ENCODE data around the gene BCORL1. TPM values are rescaled to one million over a fixed set of nuclear protein-coding genes. Genes with fewer than 3 reads are reported as not detected.
A peak's percentile ranks its signal among the peaks of the same experiment; 100 is the strongest.

BCORL1 gene
- total and polyA plus RNA-seq, 2 donors (not counting 1 experiment from before 2014, with no cell fraction given), result 1.9 to 14.3 TPM

DNA sequence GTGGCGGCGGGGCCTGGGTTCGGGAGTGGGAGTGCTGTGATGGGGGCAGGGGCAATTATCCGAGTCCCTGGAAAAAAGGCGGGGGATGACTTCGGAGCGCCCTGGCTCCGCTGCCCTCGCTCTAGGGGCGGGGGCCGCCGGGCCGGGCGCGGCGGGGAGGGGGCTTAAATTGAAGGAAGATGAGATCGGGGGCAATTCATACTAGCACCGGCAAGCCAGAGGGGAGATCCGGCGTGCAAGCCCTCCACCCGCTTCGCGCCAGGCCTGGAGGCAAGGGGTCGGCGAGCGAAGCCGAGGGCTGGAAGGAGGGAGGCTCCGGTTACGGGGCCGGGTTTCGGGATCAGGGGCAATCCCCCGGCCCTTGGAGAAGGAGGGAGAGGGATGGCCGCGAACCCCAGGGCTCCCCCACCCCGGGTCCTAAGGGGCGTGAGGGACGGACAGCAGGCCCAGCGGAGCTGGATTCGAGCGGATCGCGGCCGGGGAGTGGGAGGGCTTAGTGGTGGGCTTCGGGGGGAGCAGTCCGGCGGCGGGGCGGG is 1.2 kb downstream of the BCORL1 start:
- H3K9me3 ChIP-seq (ENCODE audit: control extremely low read depth in 1 of 3, control insufficient read depth in 2 of 3, insufficient read depth in 1 of 3, low read length in 2 of 3), result no peaks in the 10 kb centered on the region
- WGBS (ENCODE audit: insufficient coverage), result 3% methylated on average over 19 of the region's 48 CpGs
- peak overlapping the region; percentile 92 for H3K4me2 ChIP-seq (replicated peaks; ENCODE audit: low read depth, low read length, poor library complexity, severe bottlenecking)
- no peak overlapping the region for H3K9ac ChIP-seq (ENCODE audit: low read length)
- CTCF ChIA-PET, result no interaction called here
- H3K36me3 ChIP-seq (replicated peaks in 1 of 2; ENCODE audit: control extremely low read depth in 1 of 2, control insufficient read depth in 1 of 2, extremely low read depth in 1 of 2, insufficient read depth in 2 of 2, low read length in 1 of 2), result no peaks in the 10 kb centered on the region
- no peak overlapping the region for H3K4me3 Mint-ChIP-seq
- H3K27me3 ChIP-seq (replicated peaks in 1 of 4; ENCODE audit: control extremely low read depth in 1 of 4, control insufficient read depth in 3 of 4, insufficient read depth in 4 of 4, low read length in 3 of 4), result no peaks in the 10 kb centered on the region
- H4K20me1 ChIP-seq (ENCODE audit: control insufficient read depth, insufficient read depth, low read length, poor library complexity, severe bottlenecking), result no peaks in the 10 kb centered on the region
- peak; percentile 32 for DNase-seq
- no peaks in the 10 kb centered on the region for H3K9me3 Mint-ChIP-seq (ENCODE audit: insufficient read depth)
- H3K27ac Mint-ChIP-seq, result no peak overlapping the region
- POLR2A ChIA-PET, result interaction anchor here (0.6 kb wide), 1 partner anchor 26 kb away, joined by 4 read pairs; no protein-coding TSS in a partner anchor
- H3K79me2 ChIP-seq (ENCODE audit: control insufficient read depth, insufficient read depth, low read length), result peaks cover 11% of the 10 kb centered on the region
- no peak for ATAC-seq (ENCODE audit: low read depth)
- H3K4me3 ChIP-seq (ENCODE audit: control extremely low read depth in 1 of 5, extremely low read depth in 1 of 5, insufficient read depth in 1 of 5, low read depth in 2 of 5, low read length in 4 of 5), result peak overlapping the region in 1 of 5 experiments; percentile 21
- intact Hi-C loops (cut with micrococcal nuclease), result loop anchor here (2.0 to 5.0 kb wide), 3 partner anchors 41 to 306 kb away; partner anchors contain the start of gene ZDHHC9
- H3K27me3 Mint-ChIP-seq, result no peaks in the 10 kb centered on the region
- H3K4me1 ChIP-seq (ENCODE audit: control insufficient read depth in 2 of 2, insufficient read depth in 2 of 2, low read length in 2 of 2), result peaks cover 5 to 7% of the 10 kb centered on the region in 2 donors
- TF ChIP-seq EZH2 (IDR thresholded peaks at IDR 0.05; ENCODE audit: borderline replicate concordance, insufficient read depth, low read depth, low read length, poor library complexity, severe bottlenecking) (no peak), CTCF (IDR thresholded peaks at IDR 0.05) (no peak)
- H2AFZ ChIP-seq (ENCODE audit: insufficient read depth, low read depth, low read length, poor library complexity, severe bottlenecking), result no peak overlapping the region
- no peak overlapping the region for H3K27ac ChIP-seq (ENCODE audit: low read length in 2 of 2)
- peaks cover 20% of the 10 kb centered on the region for H3K4me1 Mint-ChIP-seq

DNA sequence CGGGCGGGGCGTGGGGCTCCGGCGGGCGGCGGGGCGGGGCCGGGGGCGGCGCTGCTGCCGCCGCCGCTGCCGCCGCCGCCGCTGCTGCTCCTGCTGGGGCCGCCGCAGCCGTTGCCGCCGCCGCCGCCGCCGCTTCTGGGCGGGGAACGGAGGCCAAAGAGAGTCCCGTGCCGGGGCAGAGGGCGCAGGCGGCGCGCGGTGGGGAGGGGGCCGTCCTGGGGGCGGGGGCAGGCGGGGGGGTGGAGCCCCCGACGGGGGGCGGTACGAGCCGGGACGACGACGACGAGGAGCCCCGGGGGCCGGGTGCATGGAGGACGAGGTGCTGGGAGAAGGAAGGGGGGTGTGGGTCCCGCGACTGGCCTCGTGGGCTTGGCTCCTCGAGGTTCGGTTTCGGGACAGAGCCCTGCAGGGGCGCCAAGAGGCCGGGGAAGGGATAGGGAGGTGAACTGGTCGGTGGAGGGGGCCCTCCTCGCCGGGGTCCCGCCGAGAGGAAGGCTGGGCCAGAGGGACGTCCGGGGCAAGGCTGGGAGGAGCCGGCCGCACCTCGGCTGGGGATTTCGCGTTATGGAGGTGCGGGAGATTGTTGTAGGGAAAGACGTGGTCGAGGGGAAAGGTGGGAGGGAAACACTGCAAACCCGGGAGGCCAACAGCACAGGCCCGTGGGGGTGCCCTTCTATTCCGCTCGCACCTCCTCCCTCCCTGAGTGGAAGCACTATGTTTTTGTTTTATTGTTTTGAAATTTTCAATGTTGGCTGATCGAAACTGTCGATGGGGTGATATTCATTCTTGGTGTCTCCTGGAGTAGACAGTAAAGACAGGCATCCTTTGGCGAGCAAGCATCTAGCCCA is 1.9 kb downstream of the BCORL1 start:
- peak overlapping the region; percentile 64 for H3K9ac ChIP-seq (ENCODE audit: low read length)
- ChIA-PET CTCF (no interaction called here), POLR2A (no interaction called here)

More for the DNA sequence above, 1.9 kb downstream of the BCORL1 start:
- TF ChIP-seq CTCF (IDR thresholded peaks at IDR 0.05) (no peak), EZH2 (IDR thresholded peaks at IDR 0.05; ENCODE audit: borderline replicate concordance, insufficient read depth, low read depth, low read length, poor library complexity, severe bottlenecking) (no peak)
- DNase-seq (peak; percentile 41), ATAC-seq (ENCODE audit: low read depth) (peak; percentile 9)
- H3K9me3 Mint-ChIP-seq (ENCODE audit: insufficient read depth), result no peaks in the 10 kb centered on the region
- no peaks in the 10 kb centered on the region for H3K27me3 Mint-ChIP-seq
- Histone ChIP-seq H3K79me2 (ENCODE audit: control insufficient read depth, insufficient read depth, low read length) (peaks cover 11% of the 10 kb centered on the region), H3K9me3 (ENCODE audit: control extremely low read depth in 1 of 3, control insufficient read depth in 2 of 3, insufficient read depth in 1 of 3, low read length in 2 of 3) (no peaks in the 10 kb centered on the region), H3K36me3 (replicated peaks in 1 of 2; ENCODE audit: control extremely low read depth in 1 of 2, control insufficient read depth in 1 of 2, extremely low read depth in 1 of 2, insufficient read depth in 2 of 2, low read length in 1 of 2) (no peaks in the 10 kb centered on the region), H4K20me1 (ENCODE audit: control insufficient read depth, insufficient read depth, low read length, poor library complexity, severe bottlenecking) (no peaks in the 10 kb centered on the region), H3K4me2 (replicated peaks; ENCODE audit: low read depth, low read length, poor library complexity, severe bottlenecking) (peak overlapping the region; percentile 80), H3K27ac (ENCODE audit: low read length in 2 of 2) (no peak overlapping the region), H3K27me3 (replicated peaks in 1 of 4; ENCODE audit: control extremely low read depth in 1 of 4, control insufficient read depth in 3 of 4, insufficient read depth in 4 of 4, low read length in 3 of 4) (no peaks in the 10 kb centered on the region), H3K4me1 (ENCODE audit: control insufficient read depth in 2 of 2, insufficient read depth in 2 of 2, low read length in 2 of 2) (peaks cover 5 to 7% of the 10 kb centered on the region in 2 donors), H2AFZ (ENCODE audit: insufficient read depth, low read depth, low read length, poor library complexity, severe bottlenecking) (peak overlapping the region; percentile 71), H3K4me3 (ENCODE audit: control extremely low read depth in 1 of 5, extremely low read depth in 1 of 5, insufficient read depth in 1 of 5, low read depth in 2 of 5, low read length in 4 of 5) (peak overlapping the region; percentile 7 to 62 (median 50))
- peak overlapping the region; percentile 79 for H3K4me3 Mint-ChIP-seq
- WGBS (ENCODE audit: insufficient coverage), result 13% methylated on average over 19 of the region's 81 CpGs
- intact Hi-C loops (cut with micrococcal nuclease), result loop anchor here (5.0 kb wide), 2 partner anchors 142 to 307 kb away; partner anchors contain the start of gene ZDHHC9
- H3K4me1 Mint-ChIP-seq, result peaks cover 20% of the 10 kb centered on the region
- H3K27ac Mint-ChIP-seq, result peak overlapping the region; percentile 5

All from B cell (primary cell).